HCT116 (cell line): ENCODE data around the gene VAV1. TPM values are rescaled to one million over a fixed set of nuclear protein-coding genes. Genes with fewer than 3 reads are reported as not detected.

Source experiments
- ATAC-seq: fragments of 200-7000 bp; cut with Tn5 transposase; 2 replicates; pipeline ENCODE4 v1.9.1; 2020; ENCODE audit warnings: mild to moderate bottlenecking, moderate library complexity
- BruUV-seq: library from RNA; stranded (reverse); fragments of 400-500 nt; replicated peaks from 2 replicates; lab custom pipeline; 2021; lab: Mats Ljungman, UMichigan
- CTCF ChIA-PET: fragments of 300-600 bp; sonication (Branson Sonifier 250); formaldehyde crosslinking; loops from one replicate; lab custom pipeline; 2021; ENCODE audit warnings: antibody characterized with exemption; lab: Charles Lee
- POLR2A ChIA-PET: fragments of 300-600, 350-600 bp; sonication (Branson Sonifier 250); formaldehyde crosslinking; loops from one replicate; lab custom pipeline; 2021; ENCODE audit warnings: antibody characterized with exemption; lab: Charles Lee
- RAD21 ChIA-PET, 2 experiments: fragments of 300-600 bp; sonication (Branson Sonifier 250); formaldehyde crosslinking; loops; one replicate each; lab custom pipeline; 2023; ENCODE audit warnings: low total read pairs in 2 of 2; ENCODE audit not compliant: uncharacterized antibody in 2 of 2, unreplicated experiment in 2 of 2, low non-redundant PET in 1 of 2; lab: Charles Lee
- DNase-seq: peaks from one replicate; pipeline ENCODE4 v3.0.0-alpha.2; 2010; ENCODE audit warnings: low read depth, low spot score
- H2AFZ ChIP-seq: fragments of 200-600 bp; shearing (Covaris generic), sonication (generic); 2 replicates; pipeline ENCODE4 v1.6.1; 2017; ENCODE audit warnings: low read depth, mixed run types, mixed read lengths, antibody characterized with exemption, low read length; ENCODE audit not compliant: poor library complexity, severe bottlenecking
- H3K27ac ChIP-seq: 2 replicates; pipeline ENCODE4 v1.5.1; 2012; ENCODE audit warnings: low read depth, low read length
- H3K27me3 ChIP-seq: fragments of 200-600 bp; sonication (generic); 2 replicates; pipeline ENCODE4 v1.6.1; 2016; ENCODE audit warnings: mixed run types, low read length, mixed read lengths; ENCODE audit not compliant: insufficient read depth
- H3K36me3 ChIP-seq, 2 experiments: fragments of 200-500 bp in 1 of 2; fragments of 200-600 bp in 1 of 2; sonication (Bioruptor generic) in 1 of 2; sonication (generic) in 1 of 2; 2 replicates each; pipeline versions ENCODE4 v1.5.1 to v1.6.1; 2014 to 2016; ENCODE audit warnings: low read length in 2 of 2, inconsistent platforms in 1 of 2, mixed read lengths in 1 of 2, mixed run types in 1 of 2; ENCODE audit not compliant: insufficient read depth in 2 of 2, control insufficient read depth in 1 of 2
- H3K4me1 ChIP-seq, 2 experiments: fragments of 200-600 bp in 1 of 2; sonication (generic) in 1 of 2; 2 replicates each; pipeline versions ENCODE4 v1.5.1 to v1.6.1; 2012 to 2017; ENCODE audit warnings: low read length in 2 of 2, inconsistent platforms in 1 of 2, mild to moderate bottlenecking in 1 of 2, mixed read lengths in 1 of 2, mixed run types in 1 of 2, moderate library complexity in 1 of 2; ENCODE audit not compliant: insufficient read depth in 2 of 2, control insufficient read depth in 1 of 2
- H3K4me2 ChIP-seq: fragments of 200-600 bp; sonication (generic); 2 replicates; pipeline ENCODE4 v1.6.1; 2017; ENCODE audit warnings: mixed run types, low read length, mixed read lengths
- H3K4me3 ChIP-seq, 2 experiments: fragments of 200-600 bp in 1 of 2; sonication (generic) in 1 of 2; replicated peaks in 1 of 2; 2 replicates each; pipeline ENCODE4 v1.5.1; 2011 to 2016; ENCODE audit warnings: low read length in 2 of 2, control low read depth in 1 of 2, low read depth in 1 of 2, mild to moderate bottlenecking in 1 of 2, mixed read lengths in 1 of 2, mixed run types in 1 of 2
- H3K79me2 ChIP-seq: fragments of 200-600 bp; sonication (generic); 2 replicates; pipeline ENCODE4 v1.6.1; 2017; ENCODE audit warnings: mild to moderate bottlenecking, mixed run types, low read length, moderate library complexity, mixed read lengths; ENCODE audit not compliant: insufficient read depth
- H3K9ac ChIP-seq: fragments of 200-600 bp; sonication (generic); 2 replicates; pipeline ENCODE4 v1.6.1; 2016; ENCODE audit warnings: low read length, mixed read lengths
- H3K9me2 ChIP-seq: fragments of 200-600 bp; sonication (generic), shearing (Covaris generic); 2 replicates; pipeline ENCODE4 v1.6.1; 2017; ENCODE audit warnings: mixed run types, mild to moderate bottlenecking, moderate library complexity; ENCODE audit not compliant: insufficient read depth
- H3K9me3 ChIP-seq, 2 experiments: fragments of 200-500 bp in 1 of 2; fragments of 200-600 bp in 1 of 2; sonication (Bioruptor generic) in 1 of 2; sonication (generic) in 1 of 2; 2 replicates each; pipeline ENCODE4 v1.6.1; 2014 to 2017; ENCODE audit warnings: low read length in 2 of 2, mixed read lengths in 2 of 2, inconsistent platforms in 1 of 2, low read depth in 1 of 2, mild to moderate bottlenecking in 1 of 2, mixed run types in 1 of 2, moderate library complexity in 1 of 2; ENCODE audit not compliant: control insufficient read depth in 1 of 2, insufficient read depth in 1 of 2
- H4K20me1 ChIP-seq: fragments of 200-600 bp; sonication (generic), shearing (Covaris generic); 2 replicates; pipeline ENCODE4 v1.6.1; 2017; ENCODE audit warnings: mixed run types, mild to moderate bottlenecking, moderate library complexity; ENCODE audit not compliant: insufficient read depth
- ATF3 ChIP-seq: IDR thresholded peaks from 2 replicates; pipeline ENCODE4 v1.6.1; 2012
- CEBPB ChIP-seq: IDR thresholded peaks from 2 replicates; pipeline ENCODE4 v1.6.1; 2012; ENCODE audit warnings: low read depth
- CTCF ChIP-seq, 3 experiments: fragments of 200-600 bp in 1 of 3; sonication (generic) in 1 of 3; IDR thresholded peaks in 2 of 3; conservative IDR thresholded peaks in 1 of 3; 2 replicates each; pipeline ENCODE4 v1.5.1; 2012 to 2017; ENCODE audit warnings: low read depth in 2 of 3, low read length in 2 of 3, antibody characterized with exemption in 1 of 3, borderline replicate concordance in 1 of 3, control low read depth in 1 of 3, mild to moderate bottlenecking in 1 of 3, mixed read lengths in 1 of 3, mixed run types in 1 of 3, moderate library complexity in 1 of 3; ENCODE audit not compliant: insufficient read depth in 1 of 3
- EGR1 ChIP-seq: IDR thresholded peaks from 2 replicates; pipeline ENCODE4 v1.6.1; 2012; ENCODE audit warnings: low read depth
- ELF1 ChIP-seq: IDR thresholded peaks from 2 replicates; pipeline ENCODE4 v1.6.1; 2012; ENCODE audit warnings: low read depth, borderline replicate concordance
- EZH2 ChIP-seq: fragments of 200-600 bp; sonication (generic); IDR thresholded peaks from 2 replicates; pipeline ENCODE4 v1.6.1; 2017; ENCODE audit warnings: antibody characterized with exemption, mixed run types
- EZH2phosphoT487 ChIP-seq: fragments of 200-600 bp; IDR thresholded peaks from 2 replicates; pipeline ENCODE4 v1.6.1; 2018; ENCODE audit warnings: antibody characterized with exemption, borderline replicate concordance
- FOSL1 ChIP-seq: IDR thresholded peaks from 2 replicates; pipeline ENCODE4 v1.6.1; 2012; ENCODE audit warnings: low read depth
- JUND ChIP-seq: IDR thresholded peaks from 2 replicates; pipeline ENCODE4 v1.6.1; 2012
- POLR2A ChIP-seq: IDR thresholded peaks from 2 replicates; pipeline ENCODE4 v1.7.0; 2011; ENCODE audit warnings: borderline replicate concordance; ENCODE audit not compliant: insufficient read depth, insufficient read length; ENCODE audit errors: extremely low read depth
- REST ChIP-seq: IDR thresholded peaks from 2 replicates; pipeline ENCODE4 v1.6.1; 2012; ENCODE audit warnings: low read depth
- SP1 ChIP-seq: IDR thresholded peaks from 2 replicates; pipeline ENCODE4 v1.6.1; 2012; ENCODE audit warnings: low read depth
- TCF7L2 ChIP-seq: IDR thresholded peaks from 2 replicates; pipeline ENCODE4 v1.7.0; 2011; ENCODE audit warnings: borderline replicate concordance, inconsistent platforms; ENCODE audit not compliant: insufficient read depth, insufficient read length; ENCODE audit errors: extremely low read depth
- YY1 ChIP-seq: IDR thresholded peaks from 2 replicates; pipeline ENCODE4 v1.6.1; 2011; ENCODE audit warnings: low read length, low read depth, moderate library complexity, mild to moderate bottlenecking; ENCODE audit not compliant: insufficient replicate concordance; ENCODE audit errors: extremely low read depth
- ZBTB33 ChIP-seq: IDR thresholded peaks from 2 replicates; pipeline ENCODE4 v1.6.1; 2011; ENCODE audit warnings: mild to moderate bottlenecking, low read length, moderate library complexity; ENCODE audit not compliant: insufficient replicate concordance; ENCODE audit errors: extremely low read depth
- ZNF274 ChIP-seq: fragments of 200-500 bp; sonication (Bioruptor generic); IDR thresholded peaks from 2 replicates; pipeline ENCODE4 v1.6.1; 2014; ENCODE audit warnings: mild to moderate bottlenecking, low read depth, low read length, inconsistent platforms
- intact Hi-C: fragments of 100-400 bp; cut with micrococcal nuclease; formaldehyde crosslinking; loops from 2 replicates; pipeline ENCODE4 v1.10.0; 2022
- total RNA-seq: library from RNA; stranded (reverse); gene quantifications from one replicate; pipeline ENCODE4 v1.2.1, GENCODE V29; 2021; ENCODE audit not compliant: unreplicated experiment

VAV1 gene
- total RNA-seq, 1 experiment from 2014 or later: 20.6 TPM

GRCh38 chr19:6838062-6838655 lies 65.7 kb downstream of the VAV1 start:
- ChIA-PET POLR2A (no interaction called here), RAD21 (no interaction called here), CTCF (no interaction called here)
- Histone ChIP-seq H4K20me1 (no peaks in the 10 kb centered on the region), H3K9me2 (no peaks in the 10 kb centered on the region), H2AFZ (no peak overlapping the region), H3K9ac (no peak overlapping the region), H3K27ac (no peak overlapping the region), H3K9me3 (no peaks in the 10 kb centered on the region), H3K4me2 (no peak overlapping the region), H3K4me1 (no peaks in the 10 kb centered on the region), H3K79me2 (no peaks in the 10 kb centered on the region), H3K36me3 (peaks cover 3 to 7% of the 10 kb centered on the region in 2 experiments; a peak in 3 of 4 replicates), H3K4me3 (no peak overlapping the region), H3K27me3 (no peaks in the 10 kb centered on the region)
- BruUV-seq: no TSS peak
- TF ChIP-seq CTCF (IDR thresholded peaks at IDR 0.05 in 2 of 3, conservative IDR thresholded peaks at IDR 0.05 in 1 of 3; ENCODE audit: borderline replicate concordance in 1 of 3, insufficient read depth in 1 of 3, low read depth in 2 of 3, low read length in 2 of 3): no peak
- TF ChIP-seq TCF7L2: no peak
- no peak for TF ChIP-seq ELF1
- TF ChIP-seq ATF3: no peak
- no peak for TF ChIP-seq ZBTB33
- no peak for TF ChIP-seq CEBPB
- no peak for TF ChIP-seq EZH2
- no peak for TF ChIP-seq POLR2A
- TF ChIP-seq SP1: no peak
- TF ChIP-seq YY1: no peak
- TF ChIP-seq REST: no peak
- TF ChIP-seq EGR1: no peak
- no peak for TF ChIP-seq JUND
- TF ChIP-seq ZNF274: no peak
- no peak for TF ChIP-seq EZH2phosphoT487
- no peak for TF ChIP-seq FOSL1
- no peak for ATAC-seq
- DNase-seq: no peak
- intact Hi-C loops: no loop called here
